Brain microvascular endothelial cell (primary cell): ENCODE data around the gene ALK.

Experiments used
- DNase-seq: peaks from one replicate; pipeline ENCODE4 v3.0.0-alpha.2; 2020
- H3K27ac ChIP-seq: fragments of 250-450 bp; sonication (Bioruptor Pico); 2 replicates; pipeline ENCODE4 v1.5.1; 2020; ENCODE audit warnings: mild to moderate bottlenecking, moderate library complexity
- H3K27me3 ChIP-seq: fragments of 250-450 bp; sonication (Bioruptor Pico); replicated peaks from 2 replicates; pipeline ENCODE4 v1.5.1; 2020; ENCODE audit warnings: mild to moderate bottlenecking
- H3K36me3 ChIP-seq: fragments of 250-450 bp; sonication (Bioruptor Pico); replicated peaks from 2 replicates; pipeline ENCODE4 v1.5.1; 2020; ENCODE audit warnings: mild to moderate bottlenecking
- H3K4me3 ChIP-seq: 2 replicates; pipeline ENCODE4 v1.5.1; 2011; ENCODE audit warnings: low read depth, mild to moderate bottlenecking, control low read depth, low read length, moderate library complexity
- in situ Hi-C: cut with HindIII; loops from 2 replicates; pipeline ENCODE4 v1.10.0; 2017; ENCODE audit warnings: low sequenced_read_pairs, low pct_ligation_motif_present
- TF ChIP-seq, protein P1 (sequence below): IDR thresholded peaks from 2 replicates; pipeline ENCODE4 v1.5.1; 2011; ENCODE audit warnings: low read depth, mild to moderate bottlenecking, moderate library complexity, low read length, control low read depth, inconsistent platforms; ENCODE audit errors: missing control alignments

ALK gene

DNA sequence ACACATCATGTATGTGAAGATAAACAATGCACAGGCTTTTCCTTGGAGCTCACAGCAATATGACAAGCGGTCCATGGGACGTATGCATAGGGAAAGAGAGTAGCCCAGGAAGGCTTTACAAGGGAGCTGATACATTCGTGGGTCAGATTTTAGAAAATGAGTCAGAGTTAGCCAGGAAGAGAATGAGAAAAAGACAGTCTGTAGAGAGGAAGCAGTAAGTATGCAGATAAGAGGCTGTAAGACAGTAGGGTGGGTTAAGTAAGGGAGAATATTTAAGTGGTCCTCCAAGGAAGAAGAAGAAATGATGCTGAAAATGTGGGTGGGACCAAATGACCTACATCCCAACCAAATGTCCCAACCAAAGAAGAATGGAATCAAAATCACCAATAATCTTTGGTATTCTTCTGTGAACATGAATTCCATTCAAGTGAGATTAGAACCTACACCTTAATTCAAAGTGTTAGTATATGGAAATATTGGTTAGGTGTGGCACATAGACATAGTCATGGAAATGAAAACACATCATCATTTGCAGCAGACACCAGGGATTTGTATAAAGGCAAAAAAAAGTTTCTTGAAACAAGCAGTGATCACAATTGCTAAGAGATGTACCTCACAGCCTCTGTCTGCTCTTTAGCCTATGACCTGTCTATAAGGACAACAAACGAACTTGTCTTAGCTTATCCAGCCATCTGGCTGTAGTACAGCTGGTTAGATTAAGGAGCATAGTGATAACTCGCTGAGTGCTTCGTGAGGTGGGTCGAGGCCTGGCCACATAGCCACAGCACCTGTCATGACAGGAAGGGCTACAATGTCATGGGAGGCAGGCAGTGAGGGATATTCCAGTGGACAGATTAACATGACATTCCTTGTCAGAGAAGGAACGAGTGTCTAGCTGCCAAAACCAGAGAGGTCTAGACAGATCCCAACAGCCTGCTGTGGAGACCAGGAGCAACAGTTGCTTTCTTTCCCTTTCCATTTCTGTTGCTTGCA, 133.6 kb downstream of the ALK start:
- in situ Hi-C loops: no loop called here
- no peak overlapping the region for H3K4me3 ChIP-seq
- no peak overlapping the region for H3K27ac ChIP-seq
- no peaks in the 10 kb centered on the region for H3K36me3 ChIP-seq
- H3K27me3 ChIP-seq: no peaks in the 10 kb centered on the region
- no peak for DNase-seq
- TF ChIP-seq, protein P1, sequence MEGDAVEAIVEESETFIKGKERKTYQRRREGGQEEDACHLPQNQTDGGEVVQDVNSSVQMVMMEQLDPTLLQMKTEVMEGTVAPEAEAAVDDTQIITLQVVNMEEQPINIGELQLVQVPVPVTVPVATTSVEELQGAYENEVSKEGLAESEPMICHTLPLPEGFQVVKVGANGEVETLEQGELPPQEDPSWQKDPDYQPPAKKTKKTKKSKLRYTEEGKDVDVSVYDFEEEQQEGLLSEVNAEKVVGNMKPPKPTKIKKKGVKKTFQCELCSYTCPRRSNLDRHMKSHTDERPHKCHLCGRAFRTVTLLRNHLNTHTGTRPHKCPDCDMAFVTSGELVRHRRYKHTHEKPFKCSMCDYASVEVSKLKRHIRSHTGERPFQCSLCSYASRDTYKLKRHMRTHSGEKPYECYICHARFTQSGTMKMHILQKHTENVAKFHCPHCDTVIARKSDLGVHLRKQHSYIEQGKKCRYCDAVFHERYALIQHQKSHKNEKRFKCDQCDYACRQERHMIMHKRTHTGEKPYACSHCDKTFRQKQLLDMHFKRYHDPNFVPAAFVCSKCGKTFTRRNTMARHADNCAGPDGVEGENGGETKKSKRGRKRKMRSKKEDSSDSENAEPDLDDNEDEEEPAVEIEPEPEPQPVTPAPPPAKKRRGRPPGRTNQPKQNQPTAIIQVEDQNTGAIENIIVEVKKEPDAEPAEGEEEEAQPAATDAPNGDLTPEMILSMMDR: no peak

DNA sequence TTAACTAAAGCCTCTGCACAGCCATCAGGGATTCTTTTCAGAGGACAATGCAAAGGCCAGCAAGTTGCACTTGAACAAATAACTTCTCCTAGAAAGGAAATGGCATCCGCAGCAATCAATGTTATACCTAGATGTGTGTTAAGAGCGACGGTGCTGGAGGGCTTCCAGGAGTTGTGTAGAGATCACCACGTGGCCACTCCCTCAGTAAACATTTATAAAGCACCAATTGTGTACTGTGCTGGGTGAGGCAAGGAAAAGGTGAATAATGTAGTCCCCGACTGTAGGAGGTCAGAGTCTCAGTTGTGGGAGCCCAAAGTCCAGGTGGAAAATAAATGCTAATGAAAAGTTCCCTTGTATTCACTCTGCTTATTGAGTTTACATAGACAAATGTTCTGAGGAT, 135.0 kb downstream of the ALK start:
- H3K27ac ChIP-seq: no peak overlapping the region
- no peak for DNase-seq
- in situ Hi-C loops: no loop called here
- TF ChIP-seq, protein P1: no peak
- H3K4me3 ChIP-seq: no peak overlapping the region
- no peaks in the 10 kb centered on the region for H3K36me3 ChIP-seq
- no peaks in the 10 kb centered on the region for H3K27me3 ChIP-seq

DNA sequence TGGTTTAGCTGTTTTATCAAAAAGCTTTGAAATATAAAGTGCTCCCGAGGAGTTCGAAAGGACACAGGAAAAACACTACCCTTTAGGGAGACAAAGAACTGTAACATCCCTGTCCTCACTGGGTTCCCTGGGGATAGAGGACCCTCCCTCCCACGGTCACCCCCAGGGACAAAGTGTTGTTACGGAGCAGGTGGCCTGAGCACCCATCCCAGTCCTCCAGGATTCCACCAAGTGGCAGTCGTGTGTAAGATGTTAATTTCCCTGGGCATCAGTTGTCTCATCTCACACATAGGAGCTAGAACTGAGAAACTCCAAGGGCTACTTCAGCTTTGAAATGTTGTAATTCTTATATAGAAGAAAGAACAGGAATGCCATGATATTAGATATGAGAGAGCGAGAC, 137.7 kb downstream of the ALK start:
- no peak for DNase-seq
- in situ Hi-C loops: no loop called here
- Histone ChIP-seq H3K27ac (no peak overlapping the region), H3K36me3 (no peaks in the 10 kb centered on the region), H3K4me3 (no peak overlapping the region), H3K27me3 (no peaks in the 10 kb centered on the region)
- TF ChIP-seq, protein P1: no peak

DNA sequence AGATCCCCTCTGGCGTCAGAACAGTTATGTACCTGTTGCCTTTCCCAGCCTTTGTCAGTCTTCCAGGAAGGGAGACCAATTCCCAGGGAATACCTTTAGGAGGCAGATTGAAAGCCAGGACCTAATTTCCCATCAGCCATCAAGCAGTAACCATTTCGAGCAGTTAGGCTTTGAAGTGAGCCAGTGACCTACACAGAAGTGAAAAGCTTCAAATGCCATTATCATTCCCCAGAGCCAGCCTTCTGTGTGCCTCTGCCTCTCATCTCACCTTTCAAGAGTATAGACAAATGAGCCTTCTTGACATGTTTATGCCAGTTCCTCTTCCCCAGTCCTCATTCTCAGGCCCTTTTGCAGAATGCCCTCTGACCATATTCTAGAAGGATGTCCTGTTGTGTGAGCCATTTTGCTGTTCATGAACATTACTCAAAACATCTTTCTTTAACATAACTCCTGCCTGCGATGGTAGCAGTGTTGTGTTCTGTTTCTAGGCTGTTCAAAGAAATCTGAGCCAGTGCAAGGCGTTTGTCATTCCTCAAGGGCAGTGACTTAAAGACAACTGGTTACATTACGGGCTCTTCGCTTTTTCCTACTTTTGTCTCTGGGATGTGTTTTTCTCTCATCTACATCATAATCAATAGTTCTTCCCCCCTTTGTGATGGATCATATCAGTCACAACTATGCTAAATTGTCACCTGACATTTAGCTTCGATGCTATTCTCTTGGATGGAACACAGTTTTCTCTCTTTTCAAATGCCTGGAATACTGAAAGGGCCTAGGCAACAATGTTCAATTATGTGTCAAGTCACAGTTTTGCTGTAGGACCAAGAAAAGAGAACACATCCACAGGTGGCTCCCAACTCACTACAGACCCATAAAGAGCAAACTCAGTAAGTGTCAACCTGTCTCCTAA, 138.6 kb downstream of the ALK start:
- Histone ChIP-seq H3K27ac (no peak overlapping the region), H3K36me3 (no peaks in the 10 kb centered on the region), H3K27me3 (no peaks in the 10 kb centered on the region), H3K4me3 (no peak overlapping the region)
- in situ Hi-C loops: no loop called here
- DNase-seq: no peak
- TF ChIP-seq, protein P1: no peak

DNA sequence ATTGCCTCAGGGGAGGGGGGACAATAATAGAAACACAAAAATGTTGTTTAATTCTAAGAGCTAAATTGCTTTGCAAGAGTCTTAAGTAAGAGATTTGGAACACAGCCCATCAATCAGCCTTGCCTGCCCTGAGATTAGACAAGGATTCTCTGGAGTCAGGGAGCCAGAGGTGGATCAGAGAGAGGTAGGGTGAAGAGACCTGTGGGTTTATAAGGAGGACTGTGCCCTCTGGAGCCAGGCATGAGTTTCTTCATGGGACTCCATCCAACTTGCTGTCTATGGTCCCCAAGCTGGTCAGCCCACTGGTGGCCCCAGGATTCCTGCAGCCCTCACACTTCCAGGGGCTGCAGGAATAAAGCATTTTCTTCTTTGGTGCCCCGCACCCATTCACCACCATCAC, 139.3 kb downstream of the ALK start:
- no peak for DNase-seq
- no peaks in the 10 kb centered on the region for H3K36me3 ChIP-seq
- TF ChIP-seq, protein P1: no peak
- no peak overlapping the region for H3K4me3 ChIP-seq
- H3K27me3 ChIP-seq: no peaks in the 10 kb centered on the region
- in situ Hi-C loops: no loop called here
- H3K27ac ChIP-seq: no peak overlapping the region
